Cardiac fibroblast (primary cell): ENCODE results near the gene LAG3.

ENCODE experiments used
- DNase-seq, 2 donors: peaks; one replicate each; pipeline versions ENCODE4 v3.0.0 to v3.0.0-alpha.2; 2010; ENCODE audit warnings: low read depth in 2 of 2
- H3K4me3 ChIP-seq, 2 donors: replicated peaks in 1 of 2; 1 replicate in 1 of 2; 2 replicates in 1 of 2; pipeline ENCODE4 v1.5.1; 2011; ENCODE audit warnings: low read depth in 2 of 2, low read length in 2 of 2, mild to moderate bottlenecking in 2 of 2, moderate library complexity in 1 of 2
- TF ChIP-seq, protein P1 (sequence below): IDR thresholded peaks from one replicate; pipeline ENCODE4 v1.5.1; 2011; ENCODE audit warnings: low read depth, mild to moderate bottlenecking, low read length, inconsistent platforms

LAG3 gene

DNA sequence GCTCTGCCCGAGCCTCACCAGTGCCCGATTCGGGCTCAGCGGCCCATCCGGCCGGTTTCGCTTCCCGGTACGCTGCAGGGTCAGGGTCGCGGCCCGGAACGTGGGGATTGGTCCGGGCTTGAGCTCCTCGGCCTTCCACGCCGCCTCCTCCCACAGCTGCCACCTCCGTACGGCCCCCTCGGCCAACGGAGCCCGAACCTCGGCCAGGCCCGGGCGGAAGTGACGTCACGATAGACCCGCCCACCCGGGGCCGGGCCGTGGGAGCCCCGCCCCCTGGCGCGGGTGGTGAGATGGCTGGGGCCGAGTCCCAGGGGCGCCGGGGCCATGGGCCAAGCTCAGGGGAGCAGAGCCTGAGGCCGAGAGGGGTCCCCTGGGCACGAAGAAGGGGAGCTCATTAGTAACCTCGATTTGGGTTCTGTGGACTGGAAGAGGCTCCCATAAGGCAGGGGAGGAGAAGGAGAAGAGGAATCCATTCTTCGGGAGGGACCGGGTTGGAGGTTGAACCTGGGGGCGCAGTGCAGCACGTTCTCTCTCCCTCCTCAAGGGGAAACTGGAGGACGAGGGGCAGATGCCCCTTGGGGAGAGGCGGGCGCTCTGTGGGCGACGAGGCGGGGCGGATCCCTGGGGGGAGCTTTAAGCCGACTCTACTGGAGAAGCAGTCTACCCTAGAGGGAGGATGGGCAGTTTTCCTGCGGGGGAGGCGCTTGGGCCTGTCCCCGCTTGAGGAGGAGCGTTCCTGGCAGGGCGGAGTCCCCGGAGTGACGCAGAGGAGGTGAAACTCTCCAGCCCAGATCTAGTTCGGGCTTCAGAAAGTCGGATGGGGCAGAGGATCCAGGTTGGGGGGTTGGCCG is 19.2 kb upstream of the LAG3 start, which contains the start of gene MLF2:
Gene MLF2, minus strand, starts transcription at position 221 of the 851 bp plus-strand sequence. CDS start 807 bp downstream, outside the sequence.
- peak within 1 kb of the TSS; percentile 84 to 94 for H3K4me3 ChIP-seq
- TF ChIP-seq, protein P1, sequence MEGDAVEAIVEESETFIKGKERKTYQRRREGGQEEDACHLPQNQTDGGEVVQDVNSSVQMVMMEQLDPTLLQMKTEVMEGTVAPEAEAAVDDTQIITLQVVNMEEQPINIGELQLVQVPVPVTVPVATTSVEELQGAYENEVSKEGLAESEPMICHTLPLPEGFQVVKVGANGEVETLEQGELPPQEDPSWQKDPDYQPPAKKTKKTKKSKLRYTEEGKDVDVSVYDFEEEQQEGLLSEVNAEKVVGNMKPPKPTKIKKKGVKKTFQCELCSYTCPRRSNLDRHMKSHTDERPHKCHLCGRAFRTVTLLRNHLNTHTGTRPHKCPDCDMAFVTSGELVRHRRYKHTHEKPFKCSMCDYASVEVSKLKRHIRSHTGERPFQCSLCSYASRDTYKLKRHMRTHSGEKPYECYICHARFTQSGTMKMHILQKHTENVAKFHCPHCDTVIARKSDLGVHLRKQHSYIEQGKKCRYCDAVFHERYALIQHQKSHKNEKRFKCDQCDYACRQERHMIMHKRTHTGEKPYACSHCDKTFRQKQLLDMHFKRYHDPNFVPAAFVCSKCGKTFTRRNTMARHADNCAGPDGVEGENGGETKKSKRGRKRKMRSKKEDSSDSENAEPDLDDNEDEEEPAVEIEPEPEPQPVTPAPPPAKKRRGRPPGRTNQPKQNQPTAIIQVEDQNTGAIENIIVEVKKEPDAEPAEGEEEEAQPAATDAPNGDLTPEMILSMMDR: no peak
- DNase-seq: peak; percentile 100

DNA sequence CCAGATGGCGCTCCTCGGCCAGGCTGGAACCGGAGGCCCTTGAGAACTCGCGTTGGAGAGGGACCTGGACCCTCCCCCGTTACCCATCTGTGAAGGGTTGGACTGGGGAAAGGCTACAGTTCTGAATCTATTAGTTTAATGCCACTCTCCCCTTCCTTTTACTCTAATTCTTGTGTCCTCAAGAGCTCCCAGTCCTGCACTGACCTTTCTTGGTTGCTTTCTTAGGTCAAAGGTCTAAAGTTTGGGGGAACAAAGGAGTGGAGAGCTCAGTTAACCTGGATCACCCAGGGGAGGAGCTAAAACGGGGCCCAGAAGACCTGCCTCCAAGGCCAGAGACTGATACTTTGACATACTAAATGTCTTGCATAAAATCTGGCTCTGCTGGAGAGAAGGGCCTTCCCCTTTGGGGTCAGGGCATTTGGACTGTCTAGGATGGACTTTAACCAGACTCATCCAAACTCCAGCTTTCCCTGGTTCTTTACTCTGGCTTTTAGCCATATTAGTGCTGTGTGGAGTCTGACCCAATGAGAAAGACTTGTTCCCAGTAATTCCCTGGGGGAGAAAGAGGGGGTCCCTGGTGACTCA is 18.5 kb upstream of the LAG3 start:
- TF ChIP-seq, protein P1: peak; percentile 96
- no peak overlapping the region for H3K4me3 ChIP-seq
- no peak for DNase-seq

DNA sequence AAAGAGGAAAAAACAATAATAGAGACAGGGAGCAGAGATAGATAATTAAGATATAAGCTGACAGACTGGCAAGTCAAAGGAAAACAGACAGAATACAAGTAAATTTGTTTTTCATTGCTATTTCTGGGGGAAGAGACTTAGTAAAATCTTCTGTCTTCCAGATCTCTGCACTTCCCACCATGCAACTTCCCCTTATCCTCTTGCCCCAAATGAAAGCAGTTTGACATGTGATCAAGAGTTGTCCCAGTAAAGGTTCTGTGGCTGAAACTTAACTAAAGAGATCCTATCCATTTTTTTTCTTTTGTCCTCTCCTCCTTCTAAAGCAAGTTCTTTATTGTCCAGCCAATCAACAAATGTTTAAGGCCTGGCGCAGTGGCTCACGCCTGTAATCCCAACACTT is 17.9 kb upstream of the LAG3 start:
- TF ChIP-seq, protein P1: no peak
- no peak for DNase-seq
- no peak overlapping the region for H3K4me3 ChIP-seq

DNA sequence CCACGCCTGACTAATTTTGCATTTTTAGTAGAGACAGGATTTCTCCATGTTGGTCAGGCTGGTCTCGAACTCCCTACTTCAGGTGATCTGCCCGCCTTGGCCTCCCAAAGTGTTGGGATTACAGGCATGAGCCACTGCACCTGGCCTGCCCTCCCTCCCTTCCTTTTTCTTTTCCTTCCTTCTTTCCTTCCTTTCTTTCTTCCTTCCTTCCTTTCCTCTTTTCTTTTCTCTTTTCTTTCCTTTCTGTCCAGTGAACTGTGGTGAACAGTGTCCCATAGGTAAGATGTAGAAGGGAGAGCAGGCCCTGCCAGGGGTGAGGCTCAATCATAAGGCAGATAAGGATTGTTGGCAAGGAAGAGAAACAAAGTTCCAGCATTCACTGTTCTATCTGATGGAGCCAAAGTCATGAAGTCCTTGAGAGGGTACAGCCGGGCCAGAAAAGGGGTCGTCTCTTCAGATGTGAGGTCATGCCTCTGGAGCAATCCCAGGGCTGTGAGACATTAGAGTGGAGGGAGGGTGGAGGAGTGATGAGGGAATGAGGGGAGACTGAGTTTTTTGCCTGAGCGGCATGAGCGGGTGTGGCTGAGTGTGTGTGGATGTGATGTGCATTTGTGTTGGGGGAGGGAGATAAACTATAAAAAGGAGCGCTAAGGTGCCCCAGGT is 15.2 kb upstream of the LAG3 start:
- no peak overlapping the region for H3K4me3 ChIP-seq
- TF ChIP-seq, protein P1: no peak
- no peak for DNase-seq

DNA sequence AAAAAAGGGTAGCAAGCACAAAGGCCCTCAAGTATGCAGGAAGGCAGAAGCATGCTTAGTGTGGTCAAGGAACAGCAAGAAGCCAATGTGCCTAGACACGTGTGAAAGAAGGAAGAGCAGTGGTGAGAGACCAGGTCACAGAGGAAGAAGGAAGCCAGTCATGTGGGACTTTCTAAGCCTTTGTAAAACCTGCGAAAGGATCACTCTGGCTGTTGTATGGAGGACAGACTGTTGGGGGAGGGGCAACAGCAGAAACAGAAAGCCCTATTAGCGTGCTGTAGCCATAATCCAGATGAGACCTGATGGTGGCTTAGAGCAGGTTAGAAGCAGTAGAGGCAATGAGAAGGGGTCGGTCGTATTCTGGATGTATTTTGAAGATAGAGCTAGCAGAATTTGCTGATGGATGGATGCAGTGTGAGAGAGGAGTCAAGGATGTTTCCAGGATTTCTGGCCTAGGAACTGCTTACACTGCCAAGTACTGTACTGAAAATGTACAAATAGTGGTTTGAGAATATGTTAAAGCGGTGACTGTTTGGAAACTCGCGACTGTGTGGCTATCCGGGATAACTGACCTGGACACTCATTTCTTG is 13.7 kb upstream of the LAG3 start:
- no peak for DNase-seq
- TF ChIP-seq, protein P1: no peak
- H3K4me3 ChIP-seq: no peak overlapping the region

DNA sequence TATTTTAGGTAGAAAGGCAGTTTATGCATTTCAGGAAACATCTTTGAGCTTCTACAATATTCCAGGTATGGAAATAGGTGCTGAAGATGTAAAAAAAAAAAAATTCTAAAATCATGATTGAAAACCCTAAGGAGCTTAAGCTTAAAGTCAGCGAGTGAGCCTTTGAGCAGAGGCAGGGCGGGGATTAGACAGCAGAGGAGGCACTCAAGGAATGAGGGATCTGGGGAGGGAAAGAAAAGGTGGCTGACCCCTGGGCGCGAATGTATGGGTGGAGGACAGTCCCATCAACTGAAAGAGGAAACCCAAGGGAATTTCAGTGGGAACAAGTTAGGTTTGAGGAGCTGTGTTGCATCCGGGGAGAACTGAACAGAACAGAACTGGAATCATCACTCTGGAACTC is 12.6 kb upstream of the LAG3 start:
- DNase-seq: no peak
- TF ChIP-seq, protein P1: no peak
- H3K4me3 ChIP-seq: no peak overlapping the region
